Smooth muscle cell of the brain vasculature (primary cell): ENCODE measurements around the gene DNAJB9.

Experiments
- DNase-seq: peaks from one replicate; pipeline ENCODE4 v3.0.0-alpha.2; 2012; ENCODE audit warnings: low read depth, low spot score

The DNAJB9 gene

GRCh38 chr7:108568801-108569380 is 783 bp upstream of the DNAJB9 start:
- no peak for DNase-seq

- DNase-seq, result no peak
Measured at GRCh38 chr7:108570146-108570755, 577 bp downstream of the DNAJB9 start.

- no peak for DNase-seq
Measured at GRCh38 chr7:108572480-108572879, 2.8 kb downstream of the DNAJB9 start.

GRCh38 chr7:108575156-108575555 is 5.5 kb downstream of the DNAJB9 start:
- no peak for DNase-seq

GRCh38 chr7:108576116-108576515 is 6.4 kb downstream of the DNAJB9 start:
- DNase-seq, result no peak

GRCh38 chr7:108578937-108579336 is 9.3 kb downstream of the DNAJB9 start:
- DNase-seq, result no peak

- DNase-seq, result no peak
Measured at GRCh38 chr7:108580298-108580697, 10.6 kb downstream of the DNAJB9 start.

GRCh38 chr7:108581655-108582491 is 12.2 kb downstream of the DNAJB9 start:
- DNase-seq, result no peak

GRCh38 chr7:108584211-108584610 is 14.5 kb downstream of the DNAJB9 start:
- DNase-seq, result no peak

GRCh38 chr7:108585843-108586242 is 16.2 kb downstream of the DNAJB9 start:
- no peak for DNase-seq

- DNase-seq, result no peak
Measured at GRCh38 chr7:108586274-108586710, 16.6 kb downstream of the DNAJB9 start.

GRCh38 chr7:108589199-108589598 is 19.5 kb downstream of the DNAJB9 start:
- DNase-seq, result no peak

- DNase-seq, result no peak
Measured at GRCh38 chr7:108589874-108590273, 20.2 kb downstream of the DNAJB9 start.

GRCh38 chr7:108590606-108591005 is 20.9 kb downstream of the DNAJB9 start:
- no peak for DNase-seq

GRCh38 chr7:108592646-108593201 is 23.1 kb downstream of the DNAJB9 start:
- DNase-seq, result no peak

- no peak for DNase-seq
Measured at GRCh38 chr7:108596560-108596959, 26.9 kb downstream of the DNAJB9 start.

GRCh38 chr7:108598153-108598552 is 28.5 kb downstream of the DNAJB9 start:
- no peak for DNase-seq

GRCh38 chr7:108598914-108599580 is 29.4 kb downstream of the DNAJB9 start:
- DNase-seq, result no peak

- DNase-seq, result no peak
Measured at GRCh38 chr7:108600399-108600798, 30.7 kb downstream of the DNAJB9 start.

GRCh38 chr7:108603656-108604306 is 34.1 kb downstream of the DNAJB9 start:
- no peak for DNase-seq

- DNase-seq, result no peak
Measured at GRCh38 chr7:108604307-108605077, 34.8 kb downstream of the DNAJB9 start.
